Thyroid gland (tissue), 4 donors: Measurements from ENCODE around the gene FAM241B. TPM values are rescaled to one million over a fixed set of nuclear protein-coding genes. Genes with fewer than 3 reads are reported as not detected.

Experiments used
- DNase-seq, 2 donors: peaks; one replicate each; pipeline ENCODE4 v3.0.0-alpha.2; 2019
- H3K27ac ChIP-seq, 3 donors: fragments of 200-600 bp; sonication (generic); 1 replicate in 2 of 3; 2 replicates in 1 of 3; pipeline ENCODE4 v1.5.1; 2016 to 2019; ENCODE audit warnings: mild to moderate bottlenecking in 1 of 3, moderate library complexity in 1 of 3
- H3K27me3 ChIP-seq: fragments of 200-600 bp; sonication (generic); one replicate; pipeline ENCODE4 v1.5.1; 2019
- H3K36me3 ChIP-seq, 2 donors: fragments of 200-600 bp; sonication (generic); one replicate each; pipeline ENCODE4 v1.5.1; 2016 to 2019
- H3K4me1 ChIP-seq, 2 donors: fragments of 200-600 bp; sonication (generic); one replicate each; pipeline ENCODE4 v1.5.1; 2017 to 2019
- H3K4me3 ChIP-seq, 3 donors: fragments of 200-600 bp; sonication (generic); replicated peaks in 1 of 3; 1 replicate in 2 of 3; 2 replicates in 1 of 3; pipeline ENCODE4 v1.5.1; 2016; ENCODE audit warnings: mild to moderate bottlenecking in 1 of 3
- H3K9me3 ChIP-seq: fragments of 200-600 bp; sonication (generic); one replicate; pipeline ENCODE4 v1.5.1; 2017
- POLR2A ChIP-seq, 2 donors: fragments of 450-650 bp; IDR thresholded peaks; one replicate each; pipeline ENCODE4 v1.6.1; 2017; ENCODE audit warnings: antibody characterized with exemption in 2 of 2, mild to moderate bottlenecking in 2 of 2, moderate library complexity in 1 of 2
- WGBS, 2 donors: methylation state at CpG; one replicate each; pipeline ENCODE4 v1.1.5; 2017; 5-methylcytosine and 5-hydroxymethylcytosine counted together
- intact Hi-C: fragments of 100-400 bp; cut with DNase I; formaldehyde crosslinking; loops from one replicate; pipeline ENCODE4 v1.15.1; 2023
- total RNA-seq, 4 donors: library from RNA; depleted of rRNA; stranded (reverse); fragments of >200 nt; gene quantifications; one replicate each; pipeline ENCODE4 v1.2.3, GENCODE V29; 2016
- TF ChIP-seq, protein P1 (sequence below), 6 experiments: fragments of 200-600 bp in 3 of 6; fragments of 450-650 bp in 3 of 6; sonication (generic) in 3 of 6; IDR thresholded peaks; one replicate each; pipeline ENCODE4 v1.5.1; 2016 to 2019; ENCODE audit warnings: antibody characterized with exemption in 6 of 6, mild to moderate bottlenecking in 2 of 6, inconsistent platforms in 1 of 6, moderate library complexity in 1 of 6

FAM241B gene
- 1 to 10 TPM; 2.1 to 7.2 (median 4.6) TPM for total RNA-seq

- Histone ChIP-seq H3K27me3 (no peaks in the 10 kb centered on the region), H3K36me3 (no peaks in the 10 kb centered on the region), H3K4me3 (peak within 1 kb of the TSS; percentile 22 to 71 (median 55)), H3K9me3 (no peaks in the 10 kb centered on the region), H3K27ac (no peak within 1 kb of the TSS), H3K4me1 (peaks cover 0 to 10% of the 10 kb centered on the region in 2 donors)
- WGBS, 2 donors: 4 to 9% methylated on average over 18 to 30 of the region's 72 CpGs
- peak; percentile 78 to 84 for DNase-seq
- peak in 1 of 2 donors; percentile 75 for TF ChIP-seq POLR2A (IDR thresholded peaks at IDR 0.05)
- TF ChIP-seq, protein P1, sequence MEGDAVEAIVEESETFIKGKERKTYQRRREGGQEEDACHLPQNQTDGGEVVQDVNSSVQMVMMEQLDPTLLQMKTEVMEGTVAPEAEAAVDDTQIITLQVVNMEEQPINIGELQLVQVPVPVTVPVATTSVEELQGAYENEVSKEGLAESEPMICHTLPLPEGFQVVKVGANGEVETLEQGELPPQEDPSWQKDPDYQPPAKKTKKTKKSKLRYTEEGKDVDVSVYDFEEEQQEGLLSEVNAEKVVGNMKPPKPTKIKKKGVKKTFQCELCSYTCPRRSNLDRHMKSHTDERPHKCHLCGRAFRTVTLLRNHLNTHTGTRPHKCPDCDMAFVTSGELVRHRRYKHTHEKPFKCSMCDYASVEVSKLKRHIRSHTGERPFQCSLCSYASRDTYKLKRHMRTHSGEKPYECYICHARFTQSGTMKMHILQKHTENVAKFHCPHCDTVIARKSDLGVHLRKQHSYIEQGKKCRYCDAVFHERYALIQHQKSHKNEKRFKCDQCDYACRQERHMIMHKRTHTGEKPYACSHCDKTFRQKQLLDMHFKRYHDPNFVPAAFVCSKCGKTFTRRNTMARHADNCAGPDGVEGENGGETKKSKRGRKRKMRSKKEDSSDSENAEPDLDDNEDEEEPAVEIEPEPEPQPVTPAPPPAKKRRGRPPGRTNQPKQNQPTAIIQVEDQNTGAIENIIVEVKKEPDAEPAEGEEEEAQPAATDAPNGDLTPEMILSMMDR (IDR thresholded peaks at IDR 0.05): peak; percentile 83 to 100 (median 94)
- intact Hi-C loops: no loop called here
These were observed at the start of gene FAM241B for GRCh38 chr10:69629897-69630650. TSS of gene FAM241B (plus strand) at chr10:69630247. CDS start at chr10:69631744, 1,497 bp downstream.

DNA sequence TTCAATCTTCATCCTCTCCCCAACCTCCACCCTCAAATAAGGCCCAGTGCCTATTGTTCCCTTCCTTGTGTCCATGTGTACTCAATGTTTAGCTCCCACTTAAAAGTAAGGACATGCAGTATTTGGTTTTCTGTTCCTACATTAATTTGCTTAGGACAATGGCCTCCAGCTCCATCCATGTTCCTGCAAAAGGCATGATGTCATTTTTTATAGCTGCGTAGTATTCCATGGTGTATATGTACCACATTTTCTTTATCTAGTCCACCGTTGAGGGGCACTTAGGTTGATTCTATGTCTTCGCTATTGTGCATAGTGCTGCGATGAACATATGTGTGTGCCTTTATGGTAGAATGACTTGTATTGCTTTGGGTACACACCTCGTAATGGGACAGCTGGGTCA is 49.6 kb upstream of the FAM241B start:
- intact Hi-C loops: no loop called here
- H3K27me3 ChIP-seq: no peaks in the 10 kb centered on the region
- WGBS, 2 donors: 72 to 88% methylated on average over 5 of the region's 5 CpGs

GRCh38 chr10:69583106-69583505 is 46.9 kb upstream of the FAM241B start:
- Histone ChIP-seq H3K4me1 (no peaks in the 10 kb centered on the region), H3K36me3 (no peaks in the 10 kb centered on the region), H3K27me3 (no peaks in the 10 kb centered on the region), H3K9me3 (no peaks in the 10 kb centered on the region), H3K27ac (no peak overlapping the region), H3K4me3 (no peak overlapping the region)
- no peak for TF ChIP-seq POLR2A (IDR thresholded peaks at IDR 0.05)
- TF ChIP-seq, protein P1 (IDR thresholded peaks at IDR 0.05): no peak
- intact Hi-C loops: no loop called here
- no peak for DNase-seq
- 62 to 71% methylated on average over 1 to 2 of the region's 2 CpGs for WGBS, 2 donors

More for the DNA sequence above, 49.6 kb upstream of the FAM241B start:
- no peak for DNase-seq
- Histone ChIP-seq H3K27ac (no peak overlapping the region), H3K9me3 (no peaks in the 10 kb centered on the region), H3K4me3 (no peak overlapping the region), H3K36me3 (no peaks in the 10 kb centered on the region), H3K4me1 (no peaks in the 10 kb centered on the region)
- TF ChIP-seq POLR2A (IDR thresholded peaks at IDR 0.05): no peak
- TF ChIP-seq, protein P1 (IDR thresholded peaks at IDR 0.05): no peak

- TF ChIP-seq, protein P1 (IDR thresholded peaks at IDR 0.05): no peak
- no peak for TF ChIP-seq POLR2A (IDR thresholded peaks at IDR 0.05)
- Histone ChIP-seq H3K27me3 (no peaks in the 10 kb centered on the region), H3K36me3 (no peaks in the 10 kb centered on the region), H3K27ac (no peak overlapping the region), H3K9me3 (no peaks in the 10 kb centered on the region), H3K4me3 (no peak overlapping the region), H3K4me1 (no peaks in the 10 kb centered on the region)
- intact Hi-C loops: no loop called here
- WGBS, 2 donors: 89 to 96% methylated on average over 3 of the region's 3 CpGs
- no peak for DNase-seq
These were observed 45.4 kb upstream of the FAM241B start for GRCh38 chr10:69584624-69585023.

DNA sequence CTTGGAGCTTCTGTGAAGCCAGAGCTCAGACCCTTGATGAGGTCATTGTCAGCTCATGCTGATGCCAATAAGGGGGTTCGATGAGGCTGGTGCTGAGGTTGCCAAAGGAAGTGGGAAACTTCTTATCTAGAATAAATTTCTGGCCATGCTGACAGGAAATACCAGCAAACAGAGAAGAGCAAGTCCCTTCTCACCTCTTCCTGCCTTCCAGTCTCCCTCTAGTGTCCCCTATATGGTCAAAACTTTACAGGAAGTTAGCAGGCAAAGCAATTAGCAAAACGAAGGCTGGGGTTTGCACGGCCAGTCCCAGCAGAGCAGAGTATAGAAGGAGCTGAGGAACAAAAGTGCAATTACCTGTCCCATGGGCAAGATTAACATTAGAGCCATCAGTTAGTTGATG is 41.7 kb upstream of the FAM241B start:
- 17 to 33% methylated on average over 3 of the region's 3 CpGs for WGBS, 2 donors

More for the DNA sequence above, 41.7 kb upstream of the FAM241B start:
- Histone ChIP-seq H3K9me3 (no peaks in the 10 kb centered on the region), H3K4me3 (no peak overlapping the region), H3K27me3 (no peaks in the 10 kb centered on the region), H3K4me1 (no peaks in the 10 kb centered on the region), H3K27ac (no peak overlapping the region), H3K36me3 (no peaks in the 10 kb centered on the region)
- DNase-seq: no peak
- intact Hi-C loops: no loop called here
- TF ChIP-seq POLR2A (IDR thresholded peaks at IDR 0.05): no peak
- TF ChIP-seq, protein P1 (IDR thresholded peaks at IDR 0.05): no peak
